OCI-M2 (cell line): ENCODE results near the gene EHHADH.

ENCODE experiments used
- DNase-seq: peaks from one replicate; lab custom pipeline; 2025; ENCODE audit not compliant: unreplicated experiment; lab: John Stamatoyannopoulos, UW

Gene EHHADH

GRCh38 chr3:185151101-185151963 lies 102.5 kb downstream of the EHHADH start:
- DNase-seq: no peak

- no peak for DNase-seq
Measured at GRCh38 chr3:185150561-185150960, 103.3 kb downstream of the EHHADH start.

GRCh38 chr3:185149591-185149990 lies 104.3 kb downstream of the EHHADH start:
- DNase-seq: no peak

GRCh38 chr3:185145511-185145910 lies 108.3 kb downstream of the EHHADH start:
- no peak for DNase-seq

GRCh38 chr3:185144784-185145183 lies 109.1 kb downstream of the EHHADH start:
- no peak for DNase-seq
